ENCODE measurements around the gene ARHGAP33.

ARHGAP33 gene

GRCh38 chr19:35788205-35788960 lies 13.0 kb downstream of the ARHGAP33 start:
- no peak for TF ChIP-seq CTCF (IDR thresholded peaks at IDR 0.05; ENCODE audit: control insufficient read depth, extremely low read depth, insufficient read depth)
- DNase-seq (ENCODE audit: low read depth): no peak
- H3K4me3 ChIP-seq (ENCODE audit: low read depth, low read length): no peak overlapping the region

DNA sequence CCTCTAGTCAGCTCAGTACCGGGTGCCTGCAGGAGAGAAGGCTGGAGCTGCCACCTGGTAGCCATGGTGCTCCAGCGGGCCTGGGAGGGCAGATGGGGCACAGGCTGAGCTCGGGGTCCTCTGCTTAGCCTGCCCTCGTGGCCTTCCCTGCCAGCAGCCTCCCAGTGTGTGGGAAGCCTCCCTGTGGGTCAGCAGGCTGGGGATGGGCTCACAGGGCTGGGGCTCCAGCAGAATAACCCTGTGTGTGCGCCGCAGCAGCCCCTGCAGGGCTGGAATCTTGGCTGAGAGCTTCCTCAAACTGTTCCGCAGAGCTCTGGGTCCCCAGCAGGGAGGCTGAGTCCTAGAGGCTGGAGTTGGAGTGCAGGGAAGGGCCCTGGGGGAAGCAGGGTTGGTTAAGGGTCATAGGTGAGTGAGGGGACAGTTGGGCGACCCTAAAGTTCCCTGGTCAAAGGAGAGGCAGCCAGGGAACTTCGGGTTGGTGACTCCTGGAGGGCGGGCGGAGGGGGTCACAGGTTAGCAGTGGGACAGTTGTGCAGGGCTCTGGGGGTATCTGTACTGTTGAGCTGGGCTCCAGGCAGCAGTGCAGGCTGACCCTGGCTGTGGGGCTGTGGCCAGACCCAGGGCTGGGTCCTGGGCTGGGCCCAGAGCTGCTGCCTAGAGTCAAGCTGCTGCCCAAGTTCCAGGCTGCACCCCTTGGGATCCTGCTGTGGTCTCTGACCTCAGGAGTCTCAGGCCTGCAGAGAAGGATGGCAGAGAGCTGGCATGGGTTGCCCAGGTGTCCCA lies 14.0 kb downstream of the ARHGAP33 start:
- no peak for DNase-seq (ENCODE audit: low read depth)
- TF ChIP-seq CTCF (IDR thresholded peaks at IDR 0.05; ENCODE audit: control insufficient read depth, extremely low read depth, insufficient read depth): no peak
- H3K4me3 ChIP-seq (ENCODE audit: low read depth, low read length): no peak overlapping the region

DNA sequence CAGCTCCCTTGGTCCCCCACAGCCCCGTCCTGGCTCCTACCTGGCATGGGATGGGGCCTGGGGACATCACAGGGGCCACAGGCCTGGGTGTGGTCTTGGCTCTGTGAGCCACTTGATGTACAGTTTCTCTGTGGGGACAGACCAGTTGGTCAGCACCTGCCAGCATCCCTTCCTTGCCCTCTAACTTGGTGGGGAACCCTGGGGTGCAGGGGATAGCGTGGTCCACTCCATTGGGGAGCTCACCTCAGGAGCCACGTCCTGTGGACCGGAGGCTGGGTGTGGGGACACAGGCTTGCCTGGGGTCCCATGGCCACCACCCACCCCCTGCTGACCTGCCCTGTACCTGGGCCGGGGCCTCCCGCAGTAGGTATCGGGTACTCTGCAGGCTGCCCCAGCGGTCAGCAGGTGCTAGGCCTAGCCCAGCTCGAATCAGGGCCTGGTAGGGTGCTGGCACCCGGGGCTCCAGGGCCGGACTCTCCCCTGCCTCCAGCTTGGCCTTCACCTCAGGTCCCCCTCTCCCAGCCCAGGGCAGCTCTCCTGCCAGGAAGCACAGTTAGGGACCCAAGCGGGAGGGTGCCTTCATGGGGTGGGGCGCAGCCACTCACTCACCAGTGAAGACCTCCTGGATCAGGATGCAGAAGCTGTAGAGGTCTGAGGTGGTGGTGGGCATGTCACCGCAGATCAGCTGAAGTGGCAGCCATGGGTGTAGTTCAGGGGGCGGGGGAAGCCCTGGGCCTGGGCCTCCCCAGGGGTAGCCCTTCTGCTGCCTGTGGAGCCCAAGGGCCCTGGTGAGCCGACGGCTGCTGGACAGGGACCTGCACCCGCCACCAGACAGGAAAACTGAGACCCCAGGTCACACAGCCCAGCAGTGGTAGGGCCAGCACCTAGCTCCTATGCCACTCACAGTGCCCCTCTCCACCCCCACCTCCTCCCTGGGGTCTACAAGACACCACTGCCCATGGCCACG lies 14.9 kb downstream of the ARHGAP33 start:
- no peak for DNase-seq (ENCODE audit: low read depth)
- no peak overlapping the region for H3K4me3 ChIP-seq (ENCODE audit: low read depth, low read length)
- TF ChIP-seq CTCF (IDR thresholded peaks at IDR 0.05; ENCODE audit: control insufficient read depth, extremely low read depth, insufficient read depth): no peak

DNA sequence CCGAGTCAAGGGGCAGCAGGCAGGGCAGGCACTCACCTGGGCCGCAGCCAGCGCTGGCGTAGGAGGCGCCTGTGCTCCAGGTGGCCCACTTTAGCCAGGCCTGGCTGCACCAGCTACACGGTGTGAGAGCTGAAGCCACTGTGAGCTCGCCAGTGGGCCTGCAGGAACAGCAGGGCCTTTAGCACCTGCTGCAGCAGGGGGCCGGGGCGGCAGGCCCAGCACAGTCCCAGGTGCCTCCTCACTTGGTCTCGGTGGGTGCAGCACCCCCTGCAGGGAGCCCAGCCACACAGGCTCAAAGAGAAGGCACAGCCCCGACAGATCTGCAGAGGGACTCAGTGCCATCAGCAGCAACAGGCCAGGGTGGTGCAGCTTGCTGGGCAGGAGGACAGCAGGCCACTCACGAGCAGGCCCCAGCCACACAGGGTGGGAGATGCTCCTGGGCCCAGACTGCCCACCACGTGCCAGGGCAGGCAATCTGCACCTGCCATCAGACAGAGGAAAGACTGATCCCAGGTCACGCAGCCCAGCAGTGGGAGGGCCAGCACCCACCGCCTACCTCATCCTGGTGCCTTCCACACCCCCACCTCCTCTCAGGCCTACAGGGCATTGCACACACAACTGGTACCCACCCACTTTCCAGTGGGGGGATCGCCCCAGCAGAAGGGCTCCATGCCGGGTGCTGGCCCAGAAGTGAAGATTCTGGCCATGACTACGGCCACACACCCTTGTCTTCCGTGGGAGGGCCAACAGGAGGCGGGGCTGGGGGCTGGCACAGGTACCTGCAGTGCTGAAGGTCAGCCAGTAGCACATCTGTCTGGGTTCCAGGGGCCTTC lies 15.8 kb downstream of the ARHGAP33 start:
- DNase-seq (ENCODE audit: low read depth): no peak
- no peak overlapping the region for H3K4me3 ChIP-seq (ENCODE audit: low read depth, low read length)
- TF ChIP-seq CTCF (IDR thresholded peaks at IDR 0.05; ENCODE audit: control insufficient read depth, extremely low read depth, insufficient read depth): no peak

DNA sequence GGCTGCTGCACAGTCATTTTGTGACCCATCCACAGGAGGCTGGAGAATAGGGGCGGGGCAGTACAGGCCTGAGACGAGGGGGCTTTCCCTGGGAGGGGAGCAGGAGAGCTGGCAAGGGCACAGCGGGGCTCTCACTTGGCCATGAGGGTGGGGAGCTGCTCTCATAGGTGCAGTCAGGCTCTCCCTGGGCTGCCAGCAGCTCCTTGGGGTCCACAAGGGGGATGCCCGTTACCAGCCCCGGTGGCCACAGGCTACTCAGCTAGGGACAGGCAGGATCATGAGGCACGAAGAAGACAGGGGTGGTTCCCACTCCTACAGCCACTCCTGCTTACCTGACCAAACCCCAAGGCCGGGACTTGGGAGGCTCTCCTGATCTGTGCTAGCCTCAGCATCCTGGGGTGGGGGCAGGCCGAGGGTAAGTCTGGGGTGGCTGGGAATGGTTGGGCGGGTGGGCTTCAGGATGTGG lies 16.5 kb downstream of the ARHGAP33 start:
- DNase-seq (ENCODE audit: low read depth): no peak
- TF ChIP-seq CTCF (IDR thresholded peaks at IDR 0.05; ENCODE audit: control insufficient read depth, extremely low read depth, insufficient read depth): no peak
- no peak overlapping the region for H3K4me3 ChIP-seq (ENCODE audit: low read depth, low read length)

DNA sequence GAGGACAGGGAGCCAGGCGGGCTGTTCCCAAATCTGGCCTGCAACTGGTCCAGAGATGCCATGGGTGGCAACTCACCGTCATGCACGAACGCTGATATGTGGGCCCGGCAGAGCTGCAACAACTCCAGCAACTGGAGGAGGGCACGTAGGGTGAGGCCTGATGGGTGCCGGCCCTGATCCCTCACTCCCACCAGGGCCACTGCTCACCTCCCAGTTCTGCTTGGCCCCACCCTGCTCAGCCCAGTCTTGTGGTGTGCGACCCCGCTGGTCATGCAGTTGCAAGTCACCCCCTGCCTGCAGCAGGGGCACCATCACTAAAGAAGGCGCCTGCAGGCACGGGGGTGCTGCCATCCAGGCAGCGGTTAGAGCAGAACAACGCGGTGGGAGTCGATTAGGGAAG lies 16.9 kb downstream of the ARHGAP33 start:
- no peak overlapping the region for H3K4me3 ChIP-seq (ENCODE audit: low read depth, low read length)

More for the DNA sequence above, 16.9 kb downstream of the ARHGAP33 start:
- no peak for TF ChIP-seq CTCF (IDR thresholded peaks at IDR 0.05; ENCODE audit: control insufficient read depth, extremely low read depth, insufficient read depth)
- no peak for DNase-seq (ENCODE audit: low read depth)

Data from LNCaP clone FGC (cell line).